PC-3 (cell line): ENCODE data around the gene ZBTB49.

Experiments
- EZH2 ChIP-seq: fragments of 300-600 bp; sonication (generic); IDR thresholded peaks from one replicate; pipeline ENCODE4 v1.6.1; 2017; ENCODE audit warnings: antibody characterized with exemption, mild to moderate bottlenecking, low read length; ENCODE audit not compliant: unreplicated experiment
- EZH2phosphoT487 ChIP-seq: fragments of 300-600 bp; sonication (generic); IDR thresholded peaks from 2 replicates; pipeline ENCODE4 v1.6.1; 2018; ENCODE audit warnings: mild to moderate bottlenecking, antibody characterized with exemption, low read length, borderline replicate concordance
- TF ChIP-seq, protein P1 (sequence below): fragments of 300-600 bp; sonication (generic); conservative IDR thresholded peaks from 2 replicates; pipeline ENCODE4 v1.5.1; 2017; ENCODE audit warnings: antibody characterized with exemption, low read depth, mild to moderate bottlenecking, low read length

DNA sequence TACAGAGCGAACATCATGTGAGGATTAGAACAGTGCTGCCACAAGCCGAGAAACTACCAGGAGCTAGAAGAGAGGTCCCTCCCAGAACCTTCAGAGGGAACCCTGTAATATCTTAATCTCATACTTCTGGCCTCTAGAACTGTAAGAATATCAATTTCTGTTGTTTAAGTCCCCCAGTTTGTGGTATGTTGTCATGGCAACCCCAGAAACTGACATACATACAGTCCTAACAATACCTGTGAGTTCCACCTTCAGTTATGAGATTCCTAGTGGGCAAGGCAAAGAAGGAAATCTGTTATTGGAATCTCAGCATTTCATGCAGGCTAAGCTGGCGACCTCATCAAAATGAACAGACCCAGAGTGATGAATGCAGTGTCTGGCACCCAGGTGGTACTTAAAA is 42.5 kb downstream of the ZBTB49 start:
- TF ChIP-seq, protein P1, sequence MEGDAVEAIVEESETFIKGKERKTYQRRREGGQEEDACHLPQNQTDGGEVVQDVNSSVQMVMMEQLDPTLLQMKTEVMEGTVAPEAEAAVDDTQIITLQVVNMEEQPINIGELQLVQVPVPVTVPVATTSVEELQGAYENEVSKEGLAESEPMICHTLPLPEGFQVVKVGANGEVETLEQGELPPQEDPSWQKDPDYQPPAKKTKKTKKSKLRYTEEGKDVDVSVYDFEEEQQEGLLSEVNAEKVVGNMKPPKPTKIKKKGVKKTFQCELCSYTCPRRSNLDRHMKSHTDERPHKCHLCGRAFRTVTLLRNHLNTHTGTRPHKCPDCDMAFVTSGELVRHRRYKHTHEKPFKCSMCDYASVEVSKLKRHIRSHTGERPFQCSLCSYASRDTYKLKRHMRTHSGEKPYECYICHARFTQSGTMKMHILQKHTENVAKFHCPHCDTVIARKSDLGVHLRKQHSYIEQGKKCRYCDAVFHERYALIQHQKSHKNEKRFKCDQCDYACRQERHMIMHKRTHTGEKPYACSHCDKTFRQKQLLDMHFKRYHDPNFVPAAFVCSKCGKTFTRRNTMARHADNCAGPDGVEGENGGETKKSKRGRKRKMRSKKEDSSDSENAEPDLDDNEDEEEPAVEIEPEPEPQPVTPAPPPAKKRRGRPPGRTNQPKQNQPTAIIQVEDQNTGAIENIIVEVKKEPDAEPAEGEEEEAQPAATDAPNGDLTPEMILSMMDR = no peak
- TF ChIP-seq EZH2phosphoT487 (no peak), EZH2 (no peak)
